T-helper 1 cell treated with Interleukin-12 subunit alpha and Interleukin-12 subunit beta and Interleukin-4 antibody, amounts not matched to agents 30 μg/mL and 1 μg/mL, for 36 hours (primary cell): ENCODE results near the gene PTAFR.

Experiments used
- H3K27ac Mint-ChIP-seq: one replicate; pipeline ENCODE4 v1.8.0; 2021; ENCODE audit warnings: mild to moderate bottlenecking, mixed read lengths
- H3K27me3 Mint-ChIP-seq: one replicate; pipeline ENCODE4 v1.8.0; 2021; ENCODE audit warnings: low read depth, mixed read lengths
- H3K36me3 Mint-ChIP-seq: one replicate; pipeline ENCODE4 v1.8.0; 2021; ENCODE audit warnings: low read depth, mixed read lengths
- H3K4me1 Mint-ChIP-seq: one replicate; pipeline ENCODE4 v1.8.0; 2021; ENCODE audit warnings: low read depth, mixed read lengths
- H3K4me3 Mint-ChIP-seq: one replicate; pipeline ENCODE4 v1.8.0; 2021; ENCODE audit warnings: mild to moderate bottlenecking, moderate library complexity, mixed read lengths
- H3K9me3 Mint-ChIP-seq: one replicate; pipeline ENCODE4 v1.8.0; 2021; ENCODE audit warnings: mixed read lengths

PTAFR gene

GRCh38 chr1:28104866-28105467, 71.5 kb downstream of the PTAFR start:
- Mint-ChIP-seq H3K27me3 (peaks cover 13% of the 10 kb centered on the region), H3K9me3 (no peaks in the 10 kb centered on the region), H3K27ac (no peak overlapping the region), H3K4me1 (peaks cover 2% of the 10 kb centered on the region), H3K4me3 (no peak overlapping the region), H3K36me3 (no peaks in the 10 kb centered on the region)

DNA sequence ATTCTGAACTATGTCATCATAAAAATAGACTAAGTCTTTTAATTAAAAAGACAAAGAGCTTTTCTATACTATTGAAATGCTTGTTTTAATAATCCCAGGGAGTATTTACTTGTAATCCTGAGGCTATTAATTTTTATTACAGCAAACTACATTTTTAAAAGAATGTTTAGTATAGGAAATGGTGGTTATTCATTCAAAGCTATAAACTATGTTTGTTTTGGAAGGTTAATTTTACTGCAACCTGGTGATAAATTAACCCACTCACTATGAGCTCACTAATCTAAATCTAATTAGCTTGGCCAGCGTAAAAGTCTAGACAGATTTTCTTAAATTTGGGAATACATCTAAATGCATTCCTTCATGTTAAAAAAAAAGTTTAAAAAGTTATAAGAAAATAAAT, 74.3 kb downstream of the PTAFR start:
- Mint-ChIP-seq H3K9me3 (no peaks in the 10 kb centered on the region), H3K27me3 (peaks cover 13% of the 10 kb centered on the region), H3K4me1 (peaks cover 2% of the 10 kb centered on the region), H3K36me3 (no peaks in the 10 kb centered on the region), H3K27ac (no peak overlapping the region), H3K4me3 (no peak overlapping the region)

- Mint-ChIP-seq H3K27me3 (peaks cover 23% of the 10 kb centered on the region), H3K9me3 (no peaks in the 10 kb centered on the region), H3K4me3 (no peak overlapping the region), H3K36me3 (no peaks in the 10 kb centered on the region), H3K4me1 (peaks cover 6% of the 10 kb centered on the region), H3K27ac (no peak overlapping the region)
These were observed 77.3 kb downstream of the PTAFR start for GRCh38 chr1:28099050-28099769.
